HUES48 (cell line): ENCODE measurements around the gene OR6N1.

Experiments
- H3K27ac ChIP-seq: one replicate; pipeline ENCODE4 v1.7.0; 2013; ENCODE audit warnings: low read depth, low read length, inconsistent platforms
- H3K27me3 ChIP-seq: 2 replicates; pipeline ENCODE4 v1.6.1; 2013; ENCODE audit warnings: mild to moderate bottlenecking, low read length; ENCODE audit not compliant: control insufficient read depth, insufficient read depth
- H3K36me3 ChIP-seq: 2 replicates; pipeline ENCODE4 v1.6.1; 2013; ENCODE audit warnings: low read length; ENCODE audit not compliant: control insufficient read depth, insufficient read depth
- H3K4me1 ChIP-seq: 2 replicates; pipeline ENCODE4 v1.6.1; 2013; ENCODE audit warnings: mild to moderate bottlenecking, low read length; ENCODE audit not compliant: control insufficient read depth, insufficient read depth
- H3K4me3 ChIP-seq: 2 replicates; pipeline ENCODE4 v1.5.1; 2013; ENCODE audit warnings: mild to moderate bottlenecking, low read depth, low read length
- H3K9ac ChIP-seq: 2 replicates; pipeline ENCODE4 v1.6.1; 2013; ENCODE audit warnings: mild to moderate bottlenecking, low read depth, low read length, moderate library complexity
- H3K9me3 ChIP-seq: 2 replicates; pipeline ENCODE4 v1.6.1; 2013; ENCODE audit warnings: low read length; ENCODE audit not compliant: control insufficient read depth, insufficient read depth

OR6N1 gene

GRCh38 chr1:158714754-158715153 lies 57.2 kb downstream of the OR6N1 start:
- H3K9me3 ChIP-seq: no peaks in the 10 kb centered on the region
- no peak overlapping the region for H3K4me3 ChIP-seq
- no peak overlapping the region for H3K27ac ChIP-seq
- no peaks in the 10 kb centered on the region for H3K27me3 ChIP-seq
- no peaks in the 10 kb centered on the region for H3K4me1 ChIP-seq
- H3K9ac ChIP-seq: no peak overlapping the region
- H3K36me3 ChIP-seq: no peaks in the 10 kb centered on the region
